K562 (cell line): Measurements from ENCODE around the gene SRSF9. TPM values are rescaled to one million over a fixed set of nuclear protein-coding genes. Genes with fewer than 3 reads are reported as not detected.

Experiments used
- ATAC-seq: fragments of 200-7000 bp; cut with Tn5 transposase; 3 replicates; pipeline ENCODE4 v1.9.1; 2020; ENCODE audit warnings: moderate library complexity
- BruUV-seq: library from RNA; stranded (reverse); fragments of 400-500 nt; replicated peaks from 2 replicates; lab custom pipeline; 2021; lab: Mats Ljungman, UMichigan
- CTCF ChIA-PET: fragments of 300-600 bp; formaldehyde crosslinking; extraction: SDS; loops from one replicate; lab custom pipeline; 2021; ENCODE audit warnings: low intra/inter-chr PET ratio; lab: Yijun Ruan, JAX
- POLR2A ChIA-PET: fragments of 300-600, 350-650 bp; sonication (Branson Sonifier 250); formaldehyde crosslinking; extraction: SDS; loops from one replicate; lab custom pipeline; 2021; ENCODE audit warnings: antibody characterized with exemption, inconsistent platforms; lab: Yijun Ruan, JAX
- DNase-seq, 4 experiments: peaks; one replicate each; pipeline versions ENCODE4 v3.0.0 to v3.0.0-alpha.2; 2011 to 2018; ENCODE audit warnings: low spot score in 3 of 4, mixed read lengths in 3 of 4; ENCODE audit errors: extremely low read depth in 1 of 4
- FAIRE-seq: peaks from 2 replicates; lab custom pipeline; 2011; peaks lifted over from hg19 to GRCh38; lab: Jason Lieb, UNC
- H2AFZ ChIP-seq: 2 replicates; pipeline ENCODE4 v1.6.0; 2011; ENCODE audit warnings: low read depth, low read length, control low read depth, inconsistent platforms
- H3K27ac ChIP-seq: fragments of 200-600 bp; 3 replicates; pipeline ENCODE4 v1.8.0; 2011; ENCODE audit warnings: low read depth, mild to moderate bottlenecking, control low read depth, inconsistent platforms, low read length, moderate library complexity, mixed read lengths; ENCODE audit errors: extremely low read depth
- H3K27me3 ChIP-seq, 2 experiments: fragments of 300-600 bp in 1 of 2; 2 replicates in 1 of 2; 3 replicates in 1 of 2; pipeline versions ENCODE4 v1.6.0 to v1.8.0; 2011; ENCODE audit warnings: inconsistent platforms in 2 of 2, low read length in 2 of 2, mild to moderate bottlenecking in 1 of 2, mixed read lengths in 1 of 2, moderate library complexity in 1 of 2; ENCODE audit not compliant: control insufficient read depth in 2 of 2, insufficient read depth in 2 of 2
- H3K36me3 ChIP-seq: fragments of 300-600 bp; 3 replicates; pipeline ENCODE4 v1.8.0; 2011; ENCODE audit warnings: mild to moderate bottlenecking, low read length, inconsistent platforms; ENCODE audit not compliant: control insufficient read depth, insufficient read depth
- H3K4me1 ChIP-seq, 2 experiments: fragments of 200-600 bp in 1 of 2; replicated peaks in 1 of 2; 2 replicates in 1 of 2; 3 replicates in 1 of 2; pipeline versions ENCODE4 v1.5.1 to v1.8.0; 2011; ENCODE audit warnings: inconsistent platforms in 2 of 2, low read length in 2 of 2, mild to moderate bottlenecking in 1 of 2, mixed read lengths in 1 of 2, moderate library complexity in 1 of 2; ENCODE audit not compliant: control insufficient read depth in 2 of 2, insufficient read depth in 2 of 2
- H3K4me2 ChIP-seq: 2 replicates; pipeline ENCODE4 v1.6.1; 2011; ENCODE audit warnings: low read length, control low read depth, inconsistent platforms, mixed read lengths; ENCODE audit not compliant: insufficient read depth
- H3K4me3 ChIP-seq: fragments of 200-600 bp; sonication (generic), shearing (Covaris generic); 2 replicates; pipeline ENCODE4 v1.5.1; 2016; ENCODE audit warnings: control low read depth, inconsistent platforms
- H3K79me2 ChIP-seq: fragments of 200-600 bp; 3 replicates; pipeline ENCODE4 v1.8.0; 2011; ENCODE audit warnings: low read length, inconsistent platforms; ENCODE audit not compliant: control insufficient read depth, insufficient read depth
- H3K9ac ChIP-seq, 2 experiments: 2 replicates each; pipeline versions ENCODE4 v1.6.0 to v1.6.1; 2011; ENCODE audit warnings: low read depth in 2 of 2, low read length in 2 of 2, control low read depth in 1 of 2, inconsistent platforms in 1 of 2, mild to moderate bottlenecking in 1 of 2, mixed read lengths in 1 of 2; ENCODE audit not compliant: insufficient read depth in 1 of 2
- H3K9me1 ChIP-seq: one replicate; pipeline ENCODE4 v1.6.0; 2011; ENCODE audit warnings: inconsistent platforms, mild to moderate bottlenecking, low read length, moderate library complexity; ENCODE audit not compliant: control insufficient read depth, insufficient read depth
- H3K9me3 ChIP-seq: replicated peaks from 2 replicates; pipeline ENCODE4 v1.5.1; 2011; ENCODE audit warnings: low read depth, low read length, inconsistent platforms; ENCODE audit not compliant: control insufficient read depth, insufficient read depth
- H4K20me1 ChIP-seq: replicated peaks from 2 replicates; pipeline ENCODE4 v1.6.1; 2011; ENCODE audit warnings: low read length, inconsistent platforms, mixed read lengths; ENCODE audit not compliant: control insufficient read depth, insufficient read depth
- KLF1 ChIP-seq: fragments of 450-650 bp; IDR thresholded peaks from 2 replicates; pipeline ENCODE4 v1.6.1; 2016; ENCODE audit warnings: missing genetic modification characterization, missing compliant biosample characterization
- POLR2A ChIP-seq: fragments of 450-650 bp; conservative IDR thresholded peaks from 2 replicates; pipeline ENCODE4 v1.6.1; 2016
- RFX1 ChIP-seq: fragments of 450-650 bp; IDR thresholded peaks from 2 replicates; pipeline ENCODE4 v1.6.1; 2016; ENCODE audit warnings: mild to moderate bottlenecking, moderate library complexity
- SETDB1 ChIP-seq: IDR thresholded peaks from one replicate; pipeline ENCODE4 v1.6.1; 2012; ENCODE audit warnings: low read length, control low read depth, inconsistent platforms
- TRIM28 ChIP-seq: fragments of 450-650 bp; IDR thresholded peaks from 2 replicates; pipeline ENCODE4 v1.6.1; 2017
- ZNF717 ChIP-seq: fragments of 250-450 bp; sonication (Bioruptor Pico); IDR thresholded peaks from 2 replicates; pipeline ENCODE4 v1.5.0; 2021
- WGBS: fragments of 100-300 bp; shearing (Covaris generic); methylation state at CpG from one replicate; pipeline ENCODE4 v1.1.6; 2016; ENCODE audit warnings: low coverage, mixed read lengths; ENCODE audit not compliant: insufficient coverage; ENCODE audit errors: missing lambda C conversion rate; 5-methylcytosine and 5-hydroxymethylcytosine counted together
- in situ Hi-C: fragments of 300-500 bp; cut with MboI; formaldehyde crosslinking; loops from 4 replicates; pipeline ENCODE4 v1.15.0; 2018; ENCODE audit warnings: inconsistent platforms, mixed read lengths
- intact Hi-C: fragments of 100-400 bp; cut with micrococcal nuclease; formaldehyde crosslinking; loops from 2 replicates; pipeline ENCODE4 v1.14.2; 2022
- polyA plus RNA-seq, 8 experiments: library from polyadenylated mRNA; depleted of rRNA in 4 of 8; stranded (reverse) in 5 of 8; unstranded in 3 of 8; fragments of >200 nt; fragmentation: Nextera tagmentation in 2 of 8; fragmentation: Illumina TruSeq in 1 of 8; extraction: Ambion mirVana in 2 of 8; extraction: Trizol in 1 of 8; gene quantifications; 2 replicates each; pipeline versions ENCODE4 v1.2.1 to v1.2.3, GENCODE V29; 2011 to 2014; ENCODE audit warnings: inconsistent platforms in 1 of 8, missing spikeins in 1 of 8
- total RNA-seq, 7 experiments: library from RNA; depleted of rRNA in 6 of 7; stranded (reverse); fragments of >200 nt in 6 of 7; fragmentation: Illumina TruSeq in 2 of 7; extraction: Trizol in 2 of 7; gene quantifications; 2 replicates each; pipeline versions ENCODE4 v1.2.1 to v1.2.3, GENCODE V29; 2011 to 2021; ENCODE audit warnings: low replicate concordance in 1 of 7
- TF ChIP-seq, protein P1 (sequence below): sonication (generic); IDR thresholded peaks from 2 replicates; pipeline ENCODE4 v1.6.1; 2016

Gene SRSF9
- total and polyA plus RNA-seq, 9 of the 15 experiments (the other 6 are each of a cell fraction or from before 2014, with no cell fraction given) = 40.3 to 291 (median 230) TPM

DNA sequence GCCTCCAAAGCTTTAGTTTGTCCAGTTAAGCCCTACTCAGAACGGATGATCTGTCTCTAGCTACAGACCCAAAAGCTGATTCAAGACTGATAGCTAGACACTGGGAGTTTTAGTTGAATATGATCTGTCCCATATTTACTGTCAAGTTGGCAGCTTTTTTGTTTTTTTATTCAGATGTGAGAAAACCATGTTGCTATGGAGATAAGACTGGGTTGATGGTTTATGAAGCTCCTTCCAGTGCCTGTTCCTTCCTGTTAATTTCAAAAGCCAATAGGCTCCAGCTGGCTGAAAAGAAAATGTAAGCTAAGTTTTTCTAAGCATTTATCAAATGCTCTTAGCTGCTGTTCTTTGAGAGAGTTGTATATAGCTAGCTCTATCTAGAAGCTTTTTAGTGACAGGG is 31.0 kb upstream of the SRSF9 start:
- no peaks in the 10 kb centered on the region for H3K9me1 ChIP-seq
- H3K27me3 ChIP-seq = no peaks in the 10 kb centered on the region
- CTCF ChIA-PET = no interaction called here
- no TSS peak for BruUV-seq
- H3K9ac ChIP-seq = no peak overlapping the region
- DNase-seq = no peak
- ATAC-seq = no peak
- TF ChIP-seq RFX1 (peak; percentile 54), TRIM28 (no peak), SETDB1 (no peak)
- H3K4me2 ChIP-seq = no peak overlapping the region
- intact Hi-C loops = no loop called here
- no peak overlapping the region for H3K4me3 ChIP-seq
- POLR2A ChIA-PET = interaction anchor here (0.6 to 4.6 kb wide), 9 partner anchors 8 to 79 kb away, joined by 3 to 21 read pairs (median 4); partner anchors contain the start of gene COQ5
- WGBS = 82% methylated on average over 1 of the region's 1 CpG
- H3K36me3 ChIP-seq = peaks cover 46% of the 10 kb centered on the region; the same call in 2 of the 3 replicates
- H2AFZ ChIP-seq = no peak overlapping the region
- H3K9me3 ChIP-seq = 0 out of 2 replicates have a peak, but pooled peaks cover 2% of the 10 kb centered on the region
- H3K79me2 ChIP-seq = peaks cover 30% of the 10 kb centered on the region
- H3K4me1 ChIP-seq = peaks cover 2 to 9% of the 10 kb centered on the region in 2 experiments; a peak in 2 of 5 replicates
- no peak for FAIRE-seq
- in situ Hi-C loops = no loop called here
- no peak overlapping the region for H3K27ac ChIP-seq
- peaks cover 12% of the 10 kb centered on the region; the same call in 1 of the 2 replicates for H4K20me1 ChIP-seq

DNA sequence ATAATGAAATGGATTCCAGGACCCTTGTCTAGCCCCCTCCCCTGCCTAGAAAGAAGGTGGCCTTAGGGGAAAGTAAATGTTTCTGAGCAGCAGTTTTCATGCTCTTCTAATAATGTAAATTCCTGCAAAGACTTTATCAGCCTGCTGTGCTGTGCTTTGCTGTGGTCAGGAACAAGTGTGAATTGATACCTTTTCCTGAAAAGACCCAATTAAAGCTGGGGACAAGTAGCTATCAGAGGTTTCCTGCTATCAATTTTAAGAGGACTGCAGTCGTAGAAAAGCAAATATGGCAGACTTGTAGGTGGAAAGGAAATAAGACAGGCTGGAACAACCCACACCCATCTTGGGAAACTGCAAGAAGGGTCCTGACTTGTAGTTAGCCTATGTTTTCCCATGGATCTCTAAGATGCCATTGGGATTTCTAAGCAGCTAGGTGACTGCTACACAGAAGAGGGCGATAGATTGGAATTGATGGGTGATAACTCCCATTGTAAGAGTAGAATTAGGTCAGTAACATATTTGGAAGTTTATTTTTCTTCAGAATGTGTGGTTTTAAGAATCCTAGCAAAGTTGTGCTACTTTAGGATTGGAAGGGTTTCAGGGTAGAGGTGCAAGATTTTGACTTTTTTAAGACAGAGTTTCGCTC is 29.4 kb upstream of the SRSF9 start:
- ATAC-seq (no peak), DNase-seq (no peak), FAIRE-seq (no peak)
- in situ Hi-C loops = no loop called here
- Histone ChIP-seq H3K4me3 (no peak overlapping the region), H3K9ac (no peak overlapping the region), H3K27ac (no peak overlapping the region; the same call in 2 of the 3 replicates), H3K27me3 (no peaks in the 10 kb centered on the region), H3K4me2 (no peak overlapping the region), H3K79me2 (peaks cover 42% of the 10 kb centered on the region), H2AFZ (no peak overlapping the region), H3K36me3 (peaks cover 38% of the 10 kb centered on the region; the same call in 2 of the 3 replicates), H4K20me1 (peaks cover 12% of the 10 kb centered on the region; the same call in 1 of the 2 replicates), H3K9me3 (0 out of 2 replicates have a peak, but pooled peaks cover 2% of the 10 kb centered on the region), H3K9me1 (no peaks in the 10 kb centered on the region), H3K4me1 (peaks cover 2 to 15% of the 10 kb centered on the region in 2 experiments; a peak in 3 of 5 replicates)
- no peak for TF ChIP-seq KLF1 (tag)
- no peak for TF ChIP-seq ZNF717
- TF ChIP-seq POLR2A = 0 out of 2 replicates have a peak, but pooled peaks have one; percentile 21
- TF ChIP-seq, protein P1, sequence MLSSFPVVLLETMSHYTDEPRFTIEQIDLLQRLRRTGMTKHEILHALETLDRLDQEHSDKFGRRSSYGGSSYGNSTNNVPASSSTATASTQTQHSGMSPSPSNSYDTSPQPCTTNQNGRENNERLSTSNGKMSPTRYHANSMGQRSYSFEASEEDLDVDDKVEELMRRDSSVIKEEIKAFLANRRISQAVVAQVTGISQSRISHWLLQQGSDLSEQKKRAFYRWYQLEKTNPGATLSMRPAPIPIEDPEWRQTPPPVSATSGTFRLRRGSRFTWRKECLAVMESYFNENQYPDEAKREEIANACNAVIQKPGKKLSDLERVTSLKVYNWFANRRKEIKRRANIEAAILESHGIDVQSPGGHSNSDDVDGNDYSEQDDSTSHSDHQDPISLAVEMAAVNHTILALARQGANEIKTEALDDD = no peak
- no TSS peak for BruUV-seq
- intact Hi-C loops = no loop called here
- ChIA-PET POLR2A (interaction anchor here (0.9 to 4.6 kb wide), 5 partner anchors 9 to 39 kb away, joined by 3 to 21 read pairs (median 3); no protein-coding TSS in a partner anchor), CTCF (no interaction called here)
- 70% methylated on average over 3 of the region's 3 CpGs for WGBS
